Uterus (tissue), 4 donors: Measurements from ENCODE around the gene DAO. TPM values are rescaled to one million over a fixed set of nuclear protein-coding genes. Genes with fewer than 3 reads are reported as not detected.

Experiments
- DNase-seq, 2 donors: peaks; one replicate each; pipeline ENCODE4 v3.0.0-alpha.2; 2019 to 2020
- H3K27ac ChIP-seq, 2 donors: fragments of 200-600 bp; sonication (generic); 1 replicate in 1 of 2; 2 replicates in 1 of 2; pipeline ENCODE4 v1.5.1; 2016 to 2018
- H3K27me3 ChIP-seq, 2 donors: fragments of 200-600 bp; sonication (generic); one replicate each; pipeline ENCODE4 v1.5.1; 2018 to 2019; ENCODE audit warnings: control low read depth in 1 of 2
- H3K36me3 ChIP-seq, 2 donors: fragments of 200-600 bp; sonication (generic); one replicate each; pipeline ENCODE4 v1.5.1; 2019; ENCODE audit warnings: control low read depth in 1 of 2
- H3K4me1 ChIP-seq, 2 donors: fragments of 200-600 bp; sonication (generic); one replicate each; pipeline ENCODE4 v1.5.1; 2018 to 2019; ENCODE audit warnings: control low read depth in 1 of 2
- H3K4me3 ChIP-seq, 2 donors: fragments of 200-600 bp; sonication (generic); 1 replicate in 1 of 2; 2 replicates in 1 of 2; pipeline ENCODE4 v1.5.1; 2018 to 2019; ENCODE audit warnings: mild to moderate bottlenecking in 1 of 2
- H3K9me3 ChIP-seq, 2 donors: fragments of 200-600 bp; sonication (generic); one replicate each; pipeline ENCODE4 v1.5.1; 2019; ENCODE audit warnings: control low read depth in 1 of 2
- POLR2A ChIP-seq, 2 donors: fragments of 450-650 bp; IDR thresholded peaks; one replicate each; pipeline ENCODE4 v1.6.1; 2016; ENCODE audit warnings: antibody characterized with exemption in 2 of 2, mild to moderate bottlenecking in 1 of 2, moderate library complexity in 1 of 2
- intact Hi-C: fragments of 100-400 bp; cut with DNase I; formaldehyde crosslinking; loops from one replicate; pipeline ENCODE4 v1.15.1; 2023; ENCODE audit warnings: low total_unique reads
- total RNA-seq, 4 donors: library from RNA; depleted of rRNA in 3 of 4; stranded (reverse); fragments of >200 nt in 3 of 4; gene quantifications; one replicate each; pipeline versions ENCODE4 v1.1.0 to v1.2.4, GENCODE V29; 2014 to 2023
- TF ChIP-seq, protein P1 (sequence below), 4 experiments: fragments of 200-600 bp in 2 of 4; fragments of 450-650 bp in 2 of 4; sonication (generic) in 2 of 4; IDR thresholded peaks; one replicate each; pipeline ENCODE4 v1.5.1; 2016 to 2019; ENCODE audit warnings: antibody characterized with exemption in 4 of 4, mild to moderate bottlenecking in 2 of 4, moderate library complexity in 1 of 4
- donor health status: DM: yes; HTN: yes; CAD: no.

DAO gene
- total RNA-seq, 4 donors from 2014 or later = not detected

DNA sequence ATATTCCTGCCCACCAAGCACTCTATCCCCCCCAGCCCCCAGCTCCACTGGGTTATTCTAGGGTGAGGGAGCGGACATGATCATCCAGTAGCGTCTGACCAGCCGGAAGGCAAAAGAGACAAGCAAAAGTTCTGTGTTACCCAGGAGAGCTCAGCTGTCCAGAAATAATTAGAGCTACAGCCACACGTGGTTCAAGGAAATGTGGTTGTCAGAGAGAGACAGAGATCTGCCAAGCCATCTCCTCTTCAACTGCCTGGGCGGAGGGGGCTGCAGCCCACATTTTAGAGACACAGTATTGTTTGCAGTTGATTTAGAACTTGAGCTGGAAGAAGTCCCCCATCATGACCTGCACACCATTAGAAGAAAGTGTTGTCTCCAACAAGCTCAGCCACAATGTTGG is 30.4 kb downstream of the DAO start:
- Histone ChIP-seq H3K9me3 (no peaks in the 10 kb centered on the region), H3K36me3 (no peaks in the 10 kb centered on the region), H3K27ac (no peak overlapping the region), H3K4me1 (no peaks in the 10 kb centered on the region), H3K4me3 (no peak overlapping the region), H3K27me3 (no peaks in the 10 kb centered on the region)
- intact Hi-C loops = no loop called here
- TF ChIP-seq, protein P1, sequence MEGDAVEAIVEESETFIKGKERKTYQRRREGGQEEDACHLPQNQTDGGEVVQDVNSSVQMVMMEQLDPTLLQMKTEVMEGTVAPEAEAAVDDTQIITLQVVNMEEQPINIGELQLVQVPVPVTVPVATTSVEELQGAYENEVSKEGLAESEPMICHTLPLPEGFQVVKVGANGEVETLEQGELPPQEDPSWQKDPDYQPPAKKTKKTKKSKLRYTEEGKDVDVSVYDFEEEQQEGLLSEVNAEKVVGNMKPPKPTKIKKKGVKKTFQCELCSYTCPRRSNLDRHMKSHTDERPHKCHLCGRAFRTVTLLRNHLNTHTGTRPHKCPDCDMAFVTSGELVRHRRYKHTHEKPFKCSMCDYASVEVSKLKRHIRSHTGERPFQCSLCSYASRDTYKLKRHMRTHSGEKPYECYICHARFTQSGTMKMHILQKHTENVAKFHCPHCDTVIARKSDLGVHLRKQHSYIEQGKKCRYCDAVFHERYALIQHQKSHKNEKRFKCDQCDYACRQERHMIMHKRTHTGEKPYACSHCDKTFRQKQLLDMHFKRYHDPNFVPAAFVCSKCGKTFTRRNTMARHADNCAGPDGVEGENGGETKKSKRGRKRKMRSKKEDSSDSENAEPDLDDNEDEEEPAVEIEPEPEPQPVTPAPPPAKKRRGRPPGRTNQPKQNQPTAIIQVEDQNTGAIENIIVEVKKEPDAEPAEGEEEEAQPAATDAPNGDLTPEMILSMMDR (IDR thresholded peaks at IDR 0.05) = no peak
- no peak for TF ChIP-seq POLR2A (IDR thresholded peaks at IDR 0.05)
- DNase-seq = no peak

- intact Hi-C loops = no loop called here
- TF ChIP-seq, protein P1 (IDR thresholded peaks at IDR 0.05) = no peak
- no peak for TF ChIP-seq POLR2A (IDR thresholded peaks at IDR 0.05)
- no peaks in the 10 kb centered on the region for H3K4me1 ChIP-seq
Observed at GRCh38 chr12:108911915-108912314, 32.0 kb downstream of the DAO start.

DNA sequence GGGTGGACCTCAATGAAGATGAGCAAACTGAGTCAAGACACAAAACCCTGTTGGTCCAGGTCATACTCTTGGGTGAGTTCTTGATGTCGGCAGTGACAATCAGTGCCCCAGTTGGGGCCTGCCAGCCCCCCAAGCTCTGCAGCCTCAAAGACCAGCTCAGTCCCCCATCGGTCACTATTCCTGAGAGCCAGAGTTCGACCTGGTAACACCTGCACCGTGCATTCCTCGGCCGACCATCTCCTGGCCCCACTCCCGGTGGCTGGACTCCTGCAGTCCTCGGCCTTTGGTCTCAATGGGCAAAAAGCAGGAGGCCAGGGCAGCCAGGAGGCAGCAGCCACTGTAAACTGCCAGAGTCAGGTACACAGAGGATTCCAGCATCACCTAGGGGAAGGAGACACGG is 32.5 kb downstream of the DAO start:
- TF ChIP-seq POLR2A (IDR thresholded peaks at IDR 0.05) = no peak
- TF ChIP-seq, protein P1 (IDR thresholded peaks at IDR 0.05) = no peak
- H3K9me3 ChIP-seq = no peaks in the 10 kb centered on the region
- DNase-seq = no peak
- H3K27me3 ChIP-seq = no peaks in the 10 kb centered on the region
- no peaks in the 10 kb centered on the region for H3K36me3 ChIP-seq
- intact Hi-C loops = no loop called here
- H3K27ac ChIP-seq = no peak overlapping the region
- no peaks in the 10 kb centered on the region for H3K4me1 ChIP-seq
- no peak overlapping the region for H3K4me3 ChIP-seq

More at GRCh38 chr12:108911915-108912314, 32.0 kb downstream of the DAO start:
- no peak overlapping the region for H3K27ac ChIP-seq
- no peak for DNase-seq
- no peak overlapping the region for H3K4me3 ChIP-seq
- H3K27me3 ChIP-seq = no peaks in the 10 kb centered on the region
- H3K36me3 ChIP-seq = no peaks in the 10 kb centered on the region
- H3K9me3 ChIP-seq = no peaks in the 10 kb centered on the region

GRCh38 chr12:108914121-108914531 is 34.2 kb downstream of the DAO start:
- H3K27ac ChIP-seq = peak overlapping the region in 1 of 2 donors; percentile 13
- peak in 1 of 2 donors; percentile 35 for DNase-seq

GRCh38 chr12:108915632-108916133 is 35.8 kb downstream of the DAO start:
- Histone ChIP-seq H3K9me3 (no peaks in the 10 kb centered on the region), H3K27ac (no peak overlapping the region), H3K36me3 (no peaks in the 10 kb centered on the region), H3K4me3 (no peak overlapping the region), H3K27me3 (no peaks in the 10 kb centered on the region), H3K4me1 (no peaks in the 10 kb centered on the region)
- intact Hi-C loops = no loop called here
- DNase-seq = no peak
- no peak for TF ChIP-seq POLR2A (IDR thresholded peaks at IDR 0.05)
- TF ChIP-seq, protein P1 (IDR thresholded peaks at IDR 0.05) = no peak

More at GRCh38 chr12:108914121-108914531, 34.2 kb downstream of the DAO start:
- no peak overlapping the region for H3K4me3 ChIP-seq
- H3K27me3 ChIP-seq = no peaks in the 10 kb centered on the region
- no peaks in the 10 kb centered on the region for H3K4me1 ChIP-seq
- TF ChIP-seq, protein P1 (IDR thresholded peaks at IDR 0.05) = no peak
- no peak for TF ChIP-seq POLR2A (IDR thresholded peaks at IDR 0.05)
- H3K36me3 ChIP-seq = no peaks in the 10 kb centered on the region
- intact Hi-C loops = no loop called here
- H3K9me3 ChIP-seq = no peaks in the 10 kb centered on the region
